Measurements from ENCODE around the gene RPS15. TPM values are rescaled to one million over a fixed set of nuclear protein-coding genes. Genes with fewer than 3 reads are reported as not detected.
"Not testable (repeated sequence)": the region's sequence is repeated elsewhere in the genome, so short reads cannot be mapped to it uniquely, and the experiment has no call there.

RPS15 gene
- total RNA-seq, 1 experiment from 2014 or later, result 2,021 TPM

DNA sequence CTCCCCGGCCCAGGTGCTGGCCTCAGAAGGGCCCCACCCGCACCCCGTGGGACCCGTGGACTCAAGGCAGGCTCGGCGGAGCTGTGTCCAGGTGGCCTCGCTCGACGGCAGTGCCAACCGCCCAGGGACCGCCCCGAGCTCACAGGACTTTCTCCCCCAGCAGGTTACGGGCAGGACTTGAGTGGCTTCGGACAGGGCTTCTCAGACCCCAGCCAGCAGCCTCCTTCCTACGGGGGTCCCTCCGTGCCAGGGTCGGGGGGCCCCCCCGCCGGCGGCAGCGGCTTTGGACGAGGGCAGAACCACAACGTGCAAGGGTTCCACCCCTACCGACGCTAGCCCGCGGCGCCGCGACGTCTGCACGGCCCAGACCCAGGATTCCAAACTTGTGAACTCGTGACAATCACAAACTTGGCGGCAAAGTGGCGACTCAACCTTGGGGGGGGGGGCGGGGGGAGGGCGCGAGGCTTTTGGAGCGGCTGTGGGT, 3.6 kb upstream of the RPS15 start:
- no peak for DNase-seq (ENCODE audit: low read depth)

DNA sequence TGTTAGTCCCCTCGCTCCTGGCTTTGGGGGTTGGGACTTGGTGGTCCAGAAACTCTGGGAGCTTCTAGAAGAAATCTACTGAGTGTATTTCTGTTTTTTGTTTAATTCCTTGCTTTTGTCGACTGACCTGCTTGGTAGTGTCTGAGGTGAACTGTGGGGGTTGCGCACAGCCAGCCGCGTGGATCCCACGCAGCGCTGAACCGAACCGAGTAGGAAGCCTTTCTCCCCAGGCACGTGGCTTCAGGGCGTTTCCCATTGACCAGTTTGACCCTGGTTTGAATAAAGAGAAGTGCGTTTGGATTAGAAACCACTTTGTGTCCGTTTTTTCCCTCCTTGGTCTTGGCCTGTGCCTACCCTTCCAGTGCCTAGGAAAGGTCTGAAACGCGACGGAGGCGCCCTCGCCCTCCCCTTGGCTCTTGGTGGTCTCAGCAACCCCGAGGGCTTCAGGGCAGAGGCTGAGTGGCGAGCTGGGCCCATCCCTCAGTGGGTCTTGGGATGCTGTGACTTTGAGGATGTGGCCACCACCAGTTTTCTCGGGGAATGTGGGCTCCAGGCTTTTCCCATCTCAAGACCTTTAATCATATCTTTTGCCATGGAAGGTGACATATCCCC, 2.7 kb upstream of the RPS15 start:
- no peak for DNase-seq (ENCODE audit: low read depth)

DNA sequence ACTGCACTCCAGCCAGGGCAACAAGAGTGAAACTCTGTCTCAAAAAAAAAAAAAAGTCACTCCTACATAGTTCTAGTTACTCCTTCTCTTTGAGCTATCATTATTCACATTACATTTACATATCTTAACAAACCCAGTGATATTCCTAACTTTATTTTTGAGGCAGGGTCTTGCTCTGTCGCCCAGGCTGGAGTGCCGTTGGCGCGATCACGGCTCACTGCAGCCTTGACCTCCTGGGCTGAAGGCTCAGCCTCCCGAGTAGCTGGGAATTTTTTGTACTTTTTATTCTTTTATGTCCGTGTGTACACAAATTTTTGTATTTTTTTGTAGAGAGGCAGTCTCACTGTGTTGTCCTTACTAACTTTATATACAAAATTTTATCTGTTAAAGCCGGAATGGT, 587 bp upstream of the RPS15 start:
- no peak for DNase-seq (ENCODE audit: low read depth)

DNA sequence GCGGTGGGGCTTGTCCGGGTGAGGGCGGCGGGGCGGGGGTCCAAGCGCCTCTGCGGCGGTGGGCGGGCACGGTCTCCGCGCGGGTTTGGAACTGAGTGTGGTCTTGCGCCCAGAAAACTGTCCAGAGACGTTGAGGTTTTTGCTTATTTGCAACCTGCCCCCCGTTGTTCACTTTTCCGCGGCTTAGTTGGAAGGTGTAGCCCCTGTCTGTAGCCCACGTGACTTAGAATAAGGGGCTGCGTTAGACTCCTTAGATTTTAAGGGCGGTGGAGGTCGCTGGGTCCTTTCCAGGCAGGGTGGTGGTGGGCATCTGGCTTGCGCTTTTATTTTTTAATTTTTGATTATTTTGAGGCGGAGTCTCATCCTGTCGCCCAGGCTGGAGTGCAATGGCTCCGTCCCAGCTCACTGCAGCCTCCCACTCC, 748 bp downstream of the RPS15 start:
- no peak for DNase-seq (ENCODE audit: low read depth)

DNA sequence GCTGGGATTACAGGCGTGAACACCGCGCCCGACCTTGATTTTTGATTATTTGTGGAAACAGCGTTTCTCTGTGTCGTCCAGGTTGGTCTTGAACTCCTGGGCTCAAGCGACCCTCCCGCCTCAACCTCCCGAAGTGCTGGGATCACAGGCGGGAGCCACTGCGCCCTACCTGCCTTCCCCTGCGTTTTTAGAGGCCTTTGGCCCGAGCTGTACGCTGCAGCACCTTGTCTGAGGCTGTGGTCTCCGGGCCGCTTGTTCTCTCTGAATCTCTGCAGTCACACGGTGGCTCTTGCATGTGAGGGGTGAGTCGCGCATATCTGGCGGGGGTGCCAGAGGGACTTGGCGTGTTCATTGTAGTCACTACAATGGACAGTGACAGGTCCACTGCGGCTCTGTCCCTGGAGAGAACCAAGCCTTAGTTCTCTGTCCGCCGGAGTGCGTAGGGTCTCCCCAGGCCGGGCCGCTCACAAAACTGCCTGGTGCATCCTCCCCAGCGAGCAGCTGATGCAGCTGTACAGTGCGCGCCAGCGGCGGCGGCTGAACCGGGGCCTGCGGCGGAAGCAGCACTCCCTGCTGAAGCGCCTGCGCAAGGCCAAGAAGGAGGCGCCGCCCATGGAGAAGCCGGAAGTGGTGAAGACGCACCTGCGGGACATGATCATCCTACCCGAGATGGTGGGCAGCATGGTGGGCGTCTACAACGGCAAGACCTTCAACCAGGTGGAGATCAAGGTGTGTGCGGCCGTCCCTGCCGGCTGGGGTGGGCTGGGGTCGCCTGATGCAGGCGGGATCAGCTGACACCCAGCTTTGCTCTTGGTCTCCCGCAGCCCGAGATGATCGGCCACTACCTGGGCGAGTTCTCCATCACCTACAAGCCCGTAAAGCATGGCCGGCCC, 1.6 kb downstream of the RPS15 start:
- DNase-seq (ENCODE audit: low read depth), result not testable (repeated sequence)

DNA sequence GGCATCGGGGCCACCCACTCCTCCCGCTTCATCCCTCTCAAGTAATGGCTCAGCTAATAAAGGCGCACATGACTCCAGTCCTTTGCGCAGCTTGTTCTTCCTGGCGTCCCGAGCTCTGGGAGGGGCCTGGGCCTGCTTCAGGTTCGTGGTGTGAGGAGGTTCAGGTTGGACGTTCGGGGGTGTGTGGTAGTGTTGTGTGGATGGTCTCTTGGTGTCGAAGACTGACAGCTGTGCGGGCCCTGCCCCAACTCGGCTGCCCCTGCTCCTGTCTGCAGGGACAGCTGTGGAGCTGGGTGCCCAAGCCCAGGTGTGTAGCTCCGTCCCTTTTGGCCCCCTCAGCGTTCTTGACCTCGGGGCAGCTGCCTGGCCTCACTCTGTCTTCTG, 2.2 kb downstream of the RPS15 start:
- DNase-seq (ENCODE audit: low read depth), result no peak

DNA sequence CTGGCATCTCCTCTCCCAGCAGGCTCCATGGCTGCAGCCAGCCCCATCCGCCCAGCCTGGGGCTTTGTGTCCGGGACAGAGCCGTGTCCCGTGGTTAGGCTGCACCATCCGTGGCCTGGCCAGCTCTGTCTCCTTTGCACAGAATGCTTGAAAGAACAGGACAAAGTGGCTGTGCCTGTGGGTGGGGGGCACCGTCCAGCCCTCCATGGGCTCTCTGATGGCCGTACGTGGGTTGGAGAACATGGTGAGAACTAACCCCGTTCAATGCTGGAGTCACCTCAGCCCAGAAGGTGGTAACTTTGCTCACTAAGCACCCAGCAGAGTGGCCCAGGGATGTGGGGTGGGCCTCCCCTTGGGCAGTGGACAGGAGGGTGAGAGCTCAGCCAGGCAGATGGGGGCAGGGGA, 2.8 kb downstream of the RPS15 start:
- DNase-seq (ENCODE audit: low read depth), result no peak

DNA sequence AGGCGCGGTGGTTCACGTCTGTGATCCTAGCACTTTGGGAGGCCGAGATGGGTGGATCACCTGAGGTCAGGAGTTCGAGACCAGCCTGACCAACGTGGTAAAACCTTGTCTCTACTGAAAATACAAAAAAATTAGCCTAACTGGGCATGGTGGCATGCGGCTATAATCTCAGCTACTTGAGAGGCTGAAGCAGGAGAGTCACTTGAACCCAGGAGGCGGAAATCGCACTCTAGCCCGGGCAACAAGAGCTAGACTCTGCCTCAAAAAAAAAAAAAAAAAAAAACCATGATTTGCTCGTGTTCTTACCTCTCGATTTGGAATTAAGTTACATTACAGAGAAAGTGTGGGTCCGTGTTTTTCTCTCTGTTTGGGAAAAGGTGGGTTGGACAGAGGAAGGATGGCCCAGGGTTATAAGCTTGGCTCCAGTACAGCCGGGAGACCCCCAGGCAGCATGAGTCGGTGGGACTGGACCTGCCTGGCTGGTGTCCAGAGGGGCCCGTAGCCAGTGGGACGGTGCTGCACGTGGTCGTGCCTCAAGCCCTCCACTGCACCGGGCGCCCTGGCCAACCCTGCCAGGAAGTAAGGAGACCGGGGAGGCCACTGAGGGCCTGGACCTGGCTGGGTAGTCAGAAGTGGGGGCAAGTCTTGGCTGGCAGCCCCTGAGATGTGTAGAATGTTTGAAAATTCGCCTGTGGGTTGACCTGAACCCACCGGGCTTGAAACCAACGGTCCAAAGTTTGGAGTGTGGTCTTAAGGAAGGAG, 3.7 kb downstream of the RPS15 start:
- no peak for DNase-seq (ENCODE audit: low read depth)

DNA sequence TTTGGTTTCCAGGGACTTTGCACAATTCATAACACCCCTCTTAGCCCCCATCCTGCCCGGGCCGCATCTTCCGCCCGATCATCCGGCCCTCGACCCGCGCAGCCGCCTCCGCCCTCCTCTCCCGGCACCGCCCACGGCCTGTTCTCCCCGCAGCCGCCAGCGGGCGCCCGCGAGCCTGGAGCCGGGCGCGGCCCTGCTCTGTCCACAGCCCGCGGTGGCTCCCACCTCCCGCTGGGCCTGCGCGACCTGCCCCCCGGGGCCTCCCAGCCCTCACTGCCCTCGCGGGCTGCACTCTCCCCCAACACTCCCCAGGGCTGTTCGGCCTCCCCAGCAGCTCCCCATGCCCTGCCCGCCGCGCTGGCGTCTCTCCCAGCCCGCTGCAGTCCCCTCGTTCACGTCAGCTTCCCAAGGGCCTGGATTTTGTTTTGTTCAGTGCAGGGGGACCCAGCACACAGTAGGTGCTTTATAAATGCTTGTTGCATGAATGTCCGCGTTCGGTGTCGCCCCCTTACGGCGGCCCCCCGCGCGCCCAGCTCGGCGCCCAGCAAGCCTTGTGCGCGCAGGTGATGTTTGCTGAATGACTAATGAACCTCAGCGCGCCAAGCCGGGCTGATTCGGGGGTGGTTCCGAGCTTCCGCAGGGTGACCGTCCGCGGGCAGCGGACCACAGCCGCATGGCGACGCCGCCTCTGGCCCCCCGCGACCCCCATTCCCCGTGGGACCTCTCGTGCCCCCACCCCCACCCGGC, 7.2 kb downstream of the RPS15 start:
- DNase-seq (ENCODE audit: low read depth), result peak; percentile 54

DNA sequence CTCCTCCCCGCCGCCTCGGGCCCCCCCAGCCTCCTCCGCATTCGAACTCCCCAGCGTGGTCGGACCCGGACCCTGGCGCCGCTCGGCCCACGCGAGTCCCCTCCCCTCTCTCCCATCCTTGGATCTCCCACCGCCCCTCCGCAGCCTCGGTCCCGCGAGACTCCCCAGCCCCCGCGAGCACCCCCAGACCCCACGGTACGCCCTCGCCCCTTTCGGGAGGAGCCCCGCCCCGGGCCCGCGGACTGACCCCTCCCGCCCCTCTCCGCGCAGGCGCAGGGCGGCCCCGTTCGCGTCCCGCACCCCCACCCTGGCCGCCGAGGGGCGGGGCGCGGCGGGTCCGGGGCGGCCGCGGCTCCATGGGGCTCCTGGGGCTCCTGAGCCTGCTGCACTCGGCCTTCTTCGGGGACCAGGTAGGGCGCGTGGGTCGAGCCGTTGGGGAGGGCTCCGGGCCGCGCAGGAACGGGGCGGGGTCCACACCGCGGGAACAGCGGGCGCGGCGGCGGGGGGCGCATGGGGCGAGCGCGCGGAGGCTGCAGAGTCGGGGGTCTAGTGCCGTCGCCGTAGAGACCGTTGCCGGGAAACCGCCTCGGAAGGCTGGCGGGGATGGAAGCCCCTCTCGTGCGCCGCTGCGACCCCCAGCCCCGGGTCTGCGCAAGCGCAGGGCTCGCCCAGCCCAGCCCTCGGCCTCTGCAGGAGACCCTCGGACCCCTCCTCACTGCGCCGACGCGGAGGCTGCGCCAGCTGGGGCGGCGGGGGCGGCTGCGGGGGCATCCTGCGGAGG, 7.9 kb downstream of the RPS15 start:
- peak; percentile 45 for DNase-seq (ENCODE audit: low read depth)

DNA sequence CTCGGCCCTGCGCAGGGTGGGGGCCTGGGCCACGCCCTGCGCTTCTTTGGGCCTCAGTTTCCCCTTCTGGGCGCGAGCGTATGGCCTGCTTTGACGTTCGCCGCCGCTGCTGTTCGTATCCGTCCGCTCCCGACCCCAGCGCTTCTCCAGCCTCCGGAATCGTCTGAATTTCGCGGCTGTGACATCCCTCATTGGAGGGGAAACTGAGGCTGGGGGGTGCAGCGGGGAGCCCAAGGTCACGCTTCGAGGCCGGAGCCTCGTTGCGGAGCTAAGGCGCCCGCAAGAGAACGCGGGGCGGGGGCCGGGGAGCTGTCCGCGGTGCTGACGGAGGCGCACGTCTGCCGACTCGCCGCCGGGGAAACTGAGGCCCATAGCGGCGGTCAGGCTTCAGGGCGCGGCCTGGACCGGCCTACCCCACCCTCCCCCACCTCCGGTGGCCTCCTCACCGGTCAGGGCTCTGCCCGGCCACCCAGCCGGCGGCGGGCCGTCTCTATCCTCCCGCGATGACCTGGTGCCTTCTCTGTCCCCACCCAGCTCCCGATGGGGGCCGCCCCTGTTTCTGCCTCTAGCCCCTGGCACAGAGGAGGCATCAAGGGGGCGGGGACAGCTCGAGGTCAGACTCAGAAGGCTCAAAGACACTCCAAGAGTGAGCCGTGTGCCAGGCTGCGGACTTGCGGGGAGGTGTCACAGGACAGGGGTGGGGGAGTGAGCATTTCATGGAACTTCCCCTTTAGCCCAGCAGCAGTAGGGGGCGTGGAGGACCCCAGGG, 8.7 kb downstream of the RPS15 start:
- DNase-seq (ENCODE audit: low read depth), result peak; percentile 35

DNA sequence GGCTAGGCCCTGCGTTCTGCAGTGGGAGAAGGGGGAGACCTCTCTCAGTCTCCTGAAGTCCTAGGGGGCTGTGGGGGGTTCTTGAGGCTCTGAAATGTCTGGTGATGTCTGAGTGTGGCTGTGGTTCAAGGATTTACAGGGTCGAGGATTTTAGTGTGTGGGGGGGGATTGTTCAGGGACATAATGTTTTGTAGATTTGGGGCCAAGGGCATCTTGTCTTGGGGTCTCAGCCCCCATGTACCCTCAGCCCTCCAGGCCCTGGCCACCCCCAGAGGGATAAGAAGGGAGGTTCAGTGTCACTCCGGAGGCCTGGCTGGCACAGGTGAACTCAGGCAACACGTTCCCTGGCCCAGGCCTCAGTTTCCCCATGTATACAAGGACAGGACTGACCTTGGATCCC, 9.3 kb downstream of the RPS15 start:
- no peak for DNase-seq (ENCODE audit: low read depth)

DNA sequence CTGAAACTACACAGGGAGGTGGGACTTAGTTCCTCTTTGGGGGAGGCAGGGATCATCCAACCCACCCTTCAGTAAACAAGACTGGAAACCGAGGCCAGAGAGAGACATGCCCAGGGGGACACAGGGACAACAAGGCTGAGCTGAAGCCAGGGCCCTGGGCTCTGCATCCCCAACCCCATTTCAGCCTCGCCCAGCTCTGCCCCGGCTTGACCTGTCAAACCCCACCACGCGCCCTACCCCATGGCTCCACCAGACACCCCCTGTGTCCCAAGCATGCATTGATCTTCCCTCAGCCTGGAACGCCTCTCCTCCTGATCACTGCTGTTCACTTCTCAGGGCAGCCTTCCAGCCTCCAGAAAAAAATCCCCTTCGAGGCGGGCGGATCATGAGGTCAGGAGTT, 9.7 kb downstream of the RPS15 start:
- no peak for DNase-seq (ENCODE audit: low read depth)

DNA sequence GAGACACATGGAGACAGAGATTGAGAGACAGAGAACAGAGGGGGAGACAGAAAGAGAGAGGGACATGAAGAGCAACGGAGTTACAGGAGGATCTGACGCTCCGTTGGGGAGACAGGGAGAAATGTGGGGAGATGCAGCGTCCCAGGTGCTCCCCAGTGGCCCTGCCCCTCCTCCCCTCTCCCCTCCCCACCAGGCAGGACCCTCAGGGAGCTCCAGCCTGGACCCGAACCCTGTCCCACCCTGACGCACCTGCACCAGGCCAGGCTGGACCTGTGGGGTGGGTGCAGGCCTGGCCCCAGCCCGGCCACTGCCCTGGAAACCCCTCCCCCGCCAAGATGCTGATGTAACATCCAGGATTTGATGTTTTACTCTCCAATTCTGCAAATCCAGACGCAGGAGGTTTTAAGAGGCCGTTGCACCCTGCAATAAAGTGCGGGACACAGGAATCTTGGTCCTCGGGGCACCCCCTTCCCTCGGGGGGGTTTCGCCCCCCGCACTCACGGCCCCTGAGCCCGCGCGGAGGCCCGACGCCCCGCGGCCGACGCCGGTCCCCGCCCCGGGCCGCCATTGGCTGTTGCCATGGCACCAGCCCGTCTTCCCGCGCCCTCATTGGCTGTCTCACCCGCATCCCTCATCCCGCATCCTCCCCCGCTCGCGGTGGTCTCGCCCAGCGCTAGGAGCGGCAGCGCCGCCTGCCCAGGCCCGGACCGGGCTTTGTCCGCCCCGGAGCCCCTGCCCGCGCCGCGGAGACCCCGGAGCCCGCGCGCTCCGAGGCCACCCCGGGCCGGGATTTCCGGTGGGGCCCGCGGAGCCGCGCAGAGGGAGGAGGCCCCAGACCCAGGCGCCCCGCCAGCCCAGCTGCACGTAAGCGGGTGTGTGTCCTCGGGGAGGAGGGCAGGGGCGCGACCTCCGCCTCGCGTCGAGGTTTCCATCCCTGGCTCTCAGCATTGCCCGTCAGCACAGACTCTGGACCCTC, 11.6 kb downstream of the RPS15 start, which contains the start of gene APC2:
TSS of gene APC2 (plus strand) at position 655 of the 976 bp plus-strand sequence. CDS start 2,881 bp downstream, outside the sequence.
- DNase-seq (ENCODE audit: low read depth), result no peak

DNA sequence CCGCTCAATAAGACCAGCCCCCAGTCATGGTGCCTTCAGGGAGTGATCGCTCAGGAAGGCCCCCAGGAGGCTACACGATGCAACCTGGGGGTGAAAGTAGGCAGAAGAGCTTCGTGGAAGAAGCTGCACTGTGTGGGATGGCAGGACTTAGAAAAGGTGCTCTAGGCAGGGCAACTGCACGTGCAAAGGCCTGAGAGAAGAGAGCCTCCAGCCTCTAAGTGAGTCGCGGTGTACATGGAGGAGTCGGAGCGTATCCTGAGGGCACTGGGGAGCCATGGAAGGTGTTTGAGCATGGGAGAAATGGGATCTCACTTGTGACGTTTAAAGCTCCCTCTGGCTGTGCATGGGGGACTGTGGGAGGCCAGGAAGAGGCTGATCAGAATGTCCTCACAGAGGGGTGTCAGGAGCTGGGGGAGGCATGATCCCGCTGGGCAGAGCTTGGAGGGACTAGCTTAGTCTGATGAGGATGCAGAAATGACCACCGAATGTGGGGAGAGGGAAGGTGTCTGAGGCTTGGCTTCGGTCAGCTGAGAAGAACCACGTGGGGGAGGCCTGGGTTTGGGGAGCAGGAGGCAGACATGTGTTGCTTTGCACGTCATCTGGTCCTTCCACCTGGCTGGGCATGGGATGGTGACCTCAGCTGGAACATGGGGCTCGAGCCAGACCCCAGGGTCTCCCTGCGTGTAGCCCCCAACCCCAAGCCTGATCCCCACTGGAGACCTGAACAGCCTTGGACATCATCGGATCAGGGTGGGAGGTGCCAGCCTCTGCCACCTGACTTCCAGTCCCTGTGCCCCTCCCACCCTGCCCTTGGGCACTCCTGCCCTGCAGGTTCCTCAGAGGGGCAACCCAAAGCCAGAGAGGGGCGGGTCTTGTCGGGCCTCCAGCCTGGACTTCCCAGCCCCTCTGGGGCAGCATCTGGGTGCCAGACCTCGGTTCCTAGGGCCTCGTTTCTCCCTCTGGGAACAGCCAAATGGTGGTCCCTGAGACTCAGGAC, 12.8 kb downstream of the RPS15 start:
- DNase-seq (ENCODE audit: low read depth), result no peak

DNA sequence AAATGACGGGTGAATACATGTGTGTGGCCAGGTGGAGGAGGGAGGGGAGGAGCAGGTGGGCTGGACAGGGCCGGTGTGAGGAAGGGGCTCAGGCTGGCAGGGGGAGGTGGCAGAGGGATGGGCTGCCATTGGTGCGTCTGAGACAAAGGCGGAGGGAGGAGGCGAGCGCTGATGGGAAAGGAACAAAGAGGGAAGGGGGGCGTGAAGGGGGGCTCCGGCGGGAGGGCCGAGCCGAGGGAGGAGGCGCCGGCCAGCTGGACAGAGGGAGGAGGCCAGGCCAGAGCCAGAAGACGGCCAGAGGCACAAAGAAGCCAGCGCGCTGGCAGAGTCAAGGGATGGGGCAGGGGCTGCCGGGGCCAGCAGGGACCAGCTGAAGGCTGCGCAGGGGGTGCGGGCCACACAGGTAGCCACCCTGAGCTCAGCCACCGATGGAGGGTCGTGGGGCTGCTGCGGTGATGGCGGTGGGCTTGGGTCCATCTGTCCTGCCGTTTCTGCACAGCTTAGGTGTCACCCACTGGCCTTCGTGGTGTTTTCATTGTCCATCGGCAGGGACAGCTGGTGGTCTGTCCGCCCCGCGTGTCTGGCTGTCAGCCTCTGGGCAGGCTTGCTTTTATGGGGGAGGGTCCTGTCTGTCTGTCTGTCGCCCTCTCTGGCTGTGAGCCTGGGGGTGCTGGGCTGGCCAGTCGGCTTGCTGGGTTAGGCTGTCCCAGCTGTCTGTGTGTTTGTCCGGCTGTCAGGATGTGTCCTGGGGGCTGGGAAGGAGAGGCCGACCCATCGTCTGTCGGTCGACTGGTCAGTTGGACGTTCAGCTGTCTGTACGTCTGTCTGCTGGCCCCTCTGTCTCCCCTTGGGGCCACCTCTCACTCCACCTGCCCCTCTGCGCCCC, 14.0 kb downstream of the RPS15 start:
- no peak for DNase-seq (ENCODE audit: low read depth)

Measured in M059J (cell line).